Esophagus muscularis mucosa (tissue), 4 donors: ENCODE results near the gene CYS1. TPM values are rescaled to one million over a fixed set of nuclear protein-coding genes. Genes with fewer than 3 reads are reported as not detected.

Source experiments
- DNase-seq: peaks from one replicate; pipeline ENCODE4 v3.0.0-alpha.2; 2017; ENCODE audit errors: extremely low spot score
- H3K27ac ChIP-seq, 4 donors: fragments of 200-600 bp; sonication (generic); replicated peaks in 1 of 4; 1 replicate in 3 of 4; 2 replicates in 1 of 4; pipeline ENCODE4 v1.5.1; 2016 to 2019; ENCODE audit warnings: mild to moderate bottlenecking in 1 of 4
- H3K27me3 ChIP-seq, 4 donors: fragments of 200-600 bp; sonication (generic); one replicate each; pipeline versions ENCODE4 v1.5.1 to v1.6.0; 2016 to 2019
- H3K36me3 ChIP-seq, 4 donors: fragments of 200-600 bp; sonication (generic); one replicate each; pipeline ENCODE4 v1.5.1; 2016 to 2019
- H3K4me1 ChIP-seq, 4 donors: fragments of 200-600 bp; sonication (generic); one replicate each; pipeline ENCODE4 v1.5.1; 2016 to 2019
- H3K4me3 ChIP-seq, 4 donors: fragments of 200-600 bp; sonication (generic); 1 replicate in 2 of 4; 2 replicates in 2 of 4; pipeline ENCODE4 v1.5.1; 2016 to 2019; ENCODE audit warnings: mild to moderate bottlenecking in 4 of 4, moderate library complexity in 1 of 4
- H3K9me3 ChIP-seq, 4 donors: fragments of 200-600 bp; sonication (generic); 1 replicate in 3 of 4; 2 replicates in 1 of 4; pipeline ENCODE4 v1.5.1; 2016 to 2019
- CTCF ChIP-seq, 3 experiments: fragments of 200-600 bp in 2 of 3; fragments of 450-650 bp in 1 of 3; sonication (generic) in 2 of 3; IDR thresholded peaks; one replicate each; pipeline ENCODE4 v1.5.1; 2017 to 2019; ENCODE audit warnings: antibody characterized with exemption in 3 of 3, mild to moderate bottlenecking in 2 of 3, moderate library complexity in 1 of 3
- EP300 ChIP-seq: sonication (generic); formaldehyde crosslinking; IDR thresholded peaks from one replicate; pipeline ENCODE4 v1.6.1; 2017; ENCODE audit warnings: antibody characterized with exemption
- POLR2A ChIP-seq: fragments of 450-650 bp; IDR thresholded peaks from one replicate; pipeline ENCODE4 v1.6.1; 2017; ENCODE audit warnings: antibody characterized with exemption, moderate library complexity, mild to moderate bottlenecking, low read depth
- POLR2AphosphoS5 ChIP-seq, 2 donors: sonication (generic); formaldehyde crosslinking; IDR thresholded peaks; one replicate each; pipeline ENCODE4 v1.6.1; 2017; ENCODE audit warnings: antibody characterized with exemption in 2 of 2
- WGBS: methylation state at CpG from one replicate; pipeline ENCODE4 v1.1.5; 2018; 5-methylcytosine and 5-hydroxymethylcytosine counted together
- intact Hi-C: fragments of 100-400 bp; cut with DNase I; formaldehyde crosslinking; loops from one replicate; pipeline ENCODE4 v1.15.1; 2023
- total RNA-seq, 4 donors: library from RNA; depleted of rRNA; stranded (reverse); fragments of >200 nt; gene quantifications; one replicate each; pipeline versions ENCODE4 v1.1.0 to v1.2.1, GENCODE V29; 2016

The CYS1 gene
- total RNA-seq, 4 donors from 2014 or later = 16.9 to 56.4 (median 35.4) TPM

GRCh38 chr2:10022966-10023662, 57.1 kb downstream of the CYS1 start:
- Histone ChIP-seq H3K4me1 (peaks cover 2 to 7% (median 4%) of the 10 kb centered on the region in 4 donors), H3K36me3 (no peaks in the 10 kb centered on the region), H3K27me3 (no peaks in the 10 kb centered on the region), H3K27ac (no peak overlapping the region), H3K9me3 (no peaks in the 10 kb centered on the region), H3K4me3 (no peak overlapping the region)
- DNase-seq = no peak
- no peak for TF ChIP-seq POLR2AphosphoS5 (IDR thresholded peaks at IDR 0.05)
- TF ChIP-seq CTCF (IDR thresholded peaks at IDR 0.05) = no peak
- no peak for TF ChIP-seq EP300
- no peak for TF ChIP-seq POLR2A
- WGBS = 89% methylated on average over 5 of the region's 10 CpGs
- intact Hi-C loops = no loop called here

- DNase-seq = no peak
These were observed 57.8 kb downstream of the CYS1 start for GRCh38 chr2:10022445-10022844.

GRCh38 chr2:10022041-10022421, 58.2 kb downstream of the CYS1 start:
- 98% methylated on average over 16 of the region's 16 CpGs for WGBS
- TF ChIP-seq EP300 (no peak), POLR2A (no peak), POLR2AphosphoS5 (IDR thresholded peaks at IDR 0.05) (no peak), CTCF (IDR thresholded peaks at IDR 0.05) (no peak)
- intact Hi-C loops = no loop called here
- DNase-seq = no peak
- Histone ChIP-seq H3K4me1 (peaks cover 0 to 7% (median 0%) of the 10 kb centered on the region in 4 donors), H3K27ac (no peak overlapping the region), H3K4me3 (no peak overlapping the region), H3K27me3 (no peaks in the 10 kb centered on the region), H3K9me3 (peaks cover 0 to 10% (median 4%) of the 10 kb centered on the region in 4 donors), H3K36me3 (no peaks in the 10 kb centered on the region)

More at GRCh38 chr2:10022445-10022844, 57.8 kb downstream of the CYS1 start:
- WGBS = 93% methylated on average over 3 of the region's 4 CpGs
- Histone ChIP-seq H3K27ac (no peak overlapping the region), H3K36me3 (no peaks in the 10 kb centered on the region), H3K9me3 (peaks cover 0 to 6% (median 1%) of the 10 kb centered on the region in 4 donors), H3K27me3 (no peaks in the 10 kb centered on the region), H3K4me3 (no peak overlapping the region), H3K4me1 (peaks cover 0 to 7% (median 0%) of the 10 kb centered on the region in 4 donors)
- intact Hi-C loops = no loop called here
- TF ChIP-seq POLR2A (no peak), POLR2AphosphoS5 (IDR thresholded peaks at IDR 0.05) (no peak), CTCF (IDR thresholded peaks at IDR 0.05) (no peak)

- DNase-seq = no peak
These were observed 60.4 kb downstream of the CYS1 start for GRCh38 chr2:10019602-10020400.

More at GRCh38 chr2:10019602-10020400, 60.4 kb downstream of the CYS1 start:
- Histone ChIP-seq H3K4me3 (no peak overlapping the region), H3K4me1 (peaks cover 0 to 7% (median 0%) of the 10 kb centered on the region in 4 donors), H3K27me3 (no peaks in the 10 kb centered on the region), H3K27ac (no peak overlapping the region), H3K36me3 (no peaks in the 10 kb centered on the region), H3K9me3 (peaks cover 0 to 13% (median 6%) of the 10 kb centered on the region in 4 donors)
- intact Hi-C loops = no loop called here
- 87% methylated on average over 15 of the region's 27 CpGs for WGBS
- TF ChIP-seq POLR2AphosphoS5 (IDR thresholded peaks at IDR 0.05) (no peak), EP300 (no peak), POLR2A (no peak), CTCF (IDR thresholded peaks at IDR 0.05) (no peak)
